GM23248 (cell line): ENCODE results near the gene GCC1. TPM values are rescaled to one million over a fixed set of nuclear protein-coding genes. Genes with fewer than 3 reads are reported as not detected.
A peak's percentile ranks its signal among the peaks of the same experiment; 100 is the strongest.
"Not testable (repeated sequence)": the region's sequence is repeated elsewhere in the genome, so short reads cannot be mapped to it uniquely, and the experiment has no call there.

ENCODE experiments used
- DNase-seq: peaks from one replicate; pipeline ENCODE4 v3.0.0-alpha.2; 2015
- H2AFZ ChIP-seq: fragments of 200-600 bp; sonication (generic); 2 replicates; pipeline ENCODE4 v1.6.1; 2016; ENCODE audit warnings: antibody characterized with exemption
- H3F3A ChIP-seq: fragments of 200-600 bp; sonication (generic); 2 replicates; pipeline ENCODE4 v1.6.1; 2016; ENCODE audit warnings: mild to moderate bottlenecking, antibody characterized with exemption, mixed run types; ENCODE audit not compliant: insufficient read depth
- H3K27ac ChIP-seq: fragments of 200-600 bp; sonication (generic); 2 replicates; pipeline ENCODE4 v1.5.1; 2016; ENCODE audit warnings: mild to moderate bottlenecking
- H3K27me3 ChIP-seq: fragments of 200-600 bp; sonication (generic); replicated peaks from 2 replicates; pipeline ENCODE4 v1.6.1; 2016; ENCODE audit warnings: mild to moderate bottlenecking; ENCODE audit not compliant: insufficient read depth
- H3K36me3 ChIP-seq: fragments of 200-600 bp; sonication (generic); 2 replicates; pipeline ENCODE4 v1.6.1; 2016; ENCODE audit warnings: low read depth, mild to moderate bottlenecking
- H3K4me1 ChIP-seq: fragments of 200-600 bp; sonication (generic); 2 replicates; pipeline ENCODE4 v1.6.1; 2016; ENCODE audit warnings: mild to moderate bottlenecking; ENCODE audit not compliant: insufficient read depth
- H3K4me2 ChIP-seq: fragments of 200-600 bp; sonication (generic); one replicate; pipeline ENCODE4 v1.6.1; 2016; ENCODE audit warnings: mild to moderate bottlenecking; ENCODE audit not compliant: unreplicated experiment
- H3K4me3 ChIP-seq: fragments of 200-600 bp; sonication (generic); 2 replicates; pipeline ENCODE4 v1.5.1; 2016; ENCODE audit warnings: mild to moderate bottlenecking
- H3K79me2 ChIP-seq: fragments of 200-600 bp; sonication (generic); 2 replicates; pipeline ENCODE4 v1.6.1; 2016; ENCODE audit warnings: mild to moderate bottlenecking; ENCODE audit not compliant: insufficient read depth
- H3K9ac ChIP-seq: fragments of 200-600 bp; sonication (generic); 2 replicates; pipeline ENCODE4 v1.6.1; 2016; ENCODE audit warnings: mild to moderate bottlenecking
- H3K9me2 ChIP-seq: fragments of 200-600 bp; sonication (generic); 2 replicates; pipeline ENCODE4 v1.6.1; 2016; ENCODE audit warnings: mixed run types, mild to moderate bottlenecking, moderate library complexity; ENCODE audit not compliant: insufficient read depth
- H3K9me3 ChIP-seq: fragments of 200-600 bp; sonication (generic); one replicate; pipeline ENCODE4 v1.6.1; 2017; ENCODE audit warnings: low read depth
- H4K20me1 ChIP-seq: fragments of 200-600 bp; sonication (generic); 2 replicates; pipeline ENCODE4 v1.6.0; 2016; ENCODE audit not compliant: insufficient read depth
- EZH2 ChIP-seq: fragments of 200-600 bp; sonication (generic); IDR thresholded peaks from 2 replicates; pipeline ENCODE4 v1.6.1; 2018; ENCODE audit warnings: antibody characterized with exemption, mild to moderate bottlenecking; ENCODE audit not compliant: insufficient read depth, poor library complexity, severe bottlenecking
- EZH2phosphoT487 ChIP-seq: fragments of 200-600 bp; sonication (generic); IDR thresholded peaks from 2 replicates; pipeline ENCODE4 v1.6.1; 2018; ENCODE audit warnings: antibody characterized with exemption, moderate library complexity, mild to moderate bottlenecking, low read depth; ENCODE audit not compliant: insufficient read depth
- WGBS, 2 experiments: methylation state at CpG; one replicate each; pipeline ENCODE4 v1.1.6; 2015 to 2017; ENCODE audit warnings: low lambda C conversion rate in 2 of 2, low coverage in 1 of 2; ENCODE audit errors: missing lambda C conversion rate in 2 of 2; 5-methylcytosine and 5-hydroxymethylcytosine counted together
- in situ Hi-C: fragments of 300-500 bp; cut with MboI; formaldehyde crosslinking; loops from 2 replicates; pipeline ENCODE4 v1.15.0; 2020
- polyA plus RNA-seq: library from polyadenylated mRNA; unstranded; fragments of >200 nt; fragmentation: Nextera tagmentation; extraction: Ambion mirVana; gene quantifications from 2 replicates; pipeline ENCODE4 v1.2.1, GENCODE V29; 2016
- total RNA-seq: library from RNA; depleted of rRNA; stranded (reverse); fragments of >200 nt; shearing (Covaris generic); gene quantifications from 2 replicates; pipeline ENCODE4 v1.2.3, GENCODE V29; 2014

GCC1 gene
- total and polyA plus RNA-seq, 2 experiments from 2014 or later = 13.8 to 17.9 TPM

DNA sequence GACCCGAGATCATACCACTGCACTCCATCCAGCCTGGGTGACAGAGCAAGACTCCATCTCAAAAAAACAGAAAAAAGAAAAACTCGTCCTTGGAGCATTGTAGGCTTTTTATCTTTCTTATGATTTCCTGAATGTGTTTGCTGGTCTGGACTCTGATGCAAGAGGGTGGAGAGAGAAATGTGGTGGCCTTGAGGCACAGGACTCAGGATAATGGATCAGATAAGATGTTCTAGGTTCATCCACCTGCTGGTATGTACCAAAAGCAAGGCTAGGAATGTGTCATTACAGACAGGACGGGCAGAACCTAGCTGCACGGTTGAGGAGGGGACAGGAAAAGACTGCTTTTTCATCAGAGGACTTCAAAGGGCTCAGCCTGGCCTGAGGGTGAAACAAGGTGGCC, 33.5 kb downstream of the GCC1 start:
- Histone ChIP-seq H3K27ac (no peak overlapping the region), H3F3A (no peaks in the 10 kb centered on the region), H3K4me1 (no peaks in the 10 kb centered on the region), H3K4me3 (no peak overlapping the region), H3K36me3 (no peaks in the 10 kb centered on the region), H4K20me1 (no peaks in the 10 kb centered on the region), H2AFZ (no peak overlapping the region), H3K9me2 (no peaks in the 10 kb centered on the region), H3K9me3 (no peaks in the 10 kb centered on the region), H3K4me2 (no peak overlapping the region), H3K9ac (no peak overlapping the region), H3K79me2 (no peaks in the 10 kb centered on the region), H3K27me3 (no peaks in the 10 kb centered on the region)
- TF ChIP-seq EZH2 = no peak
- TF ChIP-seq EZH2phosphoT487 = no peak
- no peak for DNase-seq
- in situ Hi-C loops = no loop called here
- WGBS, 2 experiments = 24 to 25% methylated on average over 4 of the region's 4 CpGs

DNA sequence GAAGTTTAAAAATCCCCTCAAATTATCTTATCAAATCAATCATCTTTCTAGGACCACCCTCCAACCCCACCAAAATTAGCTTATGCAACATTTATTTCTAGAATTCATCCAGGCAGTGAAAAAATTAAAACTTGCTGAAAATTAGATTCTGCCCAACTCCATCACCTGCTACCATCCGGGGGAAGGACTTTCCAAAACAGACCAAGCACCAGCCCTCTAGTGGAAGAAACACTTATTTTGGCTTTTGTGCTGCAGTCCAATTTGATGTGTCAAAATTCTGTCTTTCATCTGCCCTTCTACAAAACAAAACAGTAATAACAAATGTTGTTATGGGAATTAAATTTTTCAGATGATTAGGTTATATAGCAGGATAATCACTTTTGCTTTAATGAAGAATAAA, 35.1 kb downstream of the GCC1 start:
- Histone ChIP-seq H3K27ac (no peak overlapping the region), H2AFZ (no peak overlapping the region), H3K79me2 (no peaks in the 10 kb centered on the region), H3K36me3 (no peaks in the 10 kb centered on the region), H3K9me3 (no peaks in the 10 kb centered on the region), H3K4me3 (no peak overlapping the region), H3K4me2 (no peak overlapping the region), H3K4me1 (no peaks in the 10 kb centered on the region), H3K27me3 (no peaks in the 10 kb centered on the region), H3K9ac (no peak overlapping the region), H3K9me2 (no peaks in the 10 kb centered on the region), H3F3A (no peaks in the 10 kb centered on the region), H4K20me1 (no peaks in the 10 kb centered on the region)
- WGBS, 2 experiments = 28 to 53% methylated on average over 1 of the region's 1 CpG
- in situ Hi-C loops = no loop called here
- TF ChIP-seq EZH2phosphoT487 = no peak
- no peak for TF ChIP-seq EZH2
- peak; percentile 12 for DNase-seq

DNA sequence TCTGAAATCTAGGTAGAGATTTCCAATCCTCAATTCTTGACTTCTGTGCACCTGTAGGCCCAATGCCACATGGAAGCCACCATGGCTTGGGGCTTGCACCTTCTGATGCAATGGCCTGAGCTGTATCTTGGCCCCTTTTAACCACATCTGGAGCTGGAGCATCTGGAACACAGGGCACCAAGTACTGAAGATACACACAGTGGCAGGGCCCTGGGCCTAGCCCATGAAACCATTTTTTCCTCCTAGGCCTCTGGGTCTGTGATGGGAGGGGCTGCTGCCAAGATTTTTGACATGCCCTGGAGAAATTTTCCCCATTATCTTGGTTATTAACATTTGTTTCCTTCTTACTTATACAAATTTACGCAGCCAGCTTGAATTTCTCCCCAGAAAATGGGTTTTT, 39.1 kb downstream of the GCC1 start:
- Histone ChIP-seq H3K9ac (no peak overlapping the region), H3K4me3 (no peak overlapping the region), H3K27me3 (no peaks in the 10 kb centered on the region), H3K27ac (no peak overlapping the region), H3K4me2 (no peak overlapping the region), H3K4me1 (no peaks in the 10 kb centered on the region), H3K36me3 (no peaks in the 10 kb centered on the region), H3K9me3 (no peaks in the 10 kb centered on the region), H2AFZ (no peak overlapping the region), H3F3A (no peaks in the 10 kb centered on the region), H3K79me2 (no peaks in the 10 kb centered on the region), H3K9me2 (no peaks in the 10 kb centered on the region), H4K20me1 (no peaks in the 10 kb centered on the region)
- WGBS, 2 experiments = 21 to 33% methylated on average over 1 of the region's 1 CpG
- no peak for DNase-seq
- in situ Hi-C loops = no loop called here
- TF ChIP-seq EZH2 (no peak), EZH2phosphoT487 (no peak)

DNA sequence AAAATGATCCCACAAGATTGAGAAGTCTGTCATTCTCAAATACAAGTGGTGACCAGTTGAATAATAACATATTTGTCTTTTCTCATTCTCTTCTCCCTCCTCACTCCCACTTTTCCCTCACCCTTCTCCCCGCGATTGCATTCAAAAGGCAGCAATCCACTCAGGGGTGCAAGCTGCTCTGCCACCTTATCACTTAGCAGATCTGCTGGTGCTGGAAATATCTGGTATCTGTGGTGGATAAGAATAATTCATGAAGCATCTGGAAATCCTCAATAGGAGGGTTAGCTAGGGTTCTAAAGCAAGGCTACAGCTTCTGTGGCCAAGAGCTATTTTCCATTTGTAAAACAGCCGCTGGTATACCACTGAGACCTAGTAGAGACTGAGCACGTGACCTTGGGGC, 43.8 kb downstream of the GCC1 start:
- Histone ChIP-seq H4K20me1 (no peaks in the 10 kb centered on the region), H3K4me3 (no peak overlapping the region), H3K4me1 (no peaks in the 10 kb centered on the region), H3K27ac (no peak overlapping the region), H3K4me2 (no peak overlapping the region), H3K36me3 (no peaks in the 10 kb centered on the region), H3K79me2 (no peaks in the 10 kb centered on the region), H3K9ac (no peak overlapping the region), H3K9me3 (no peaks in the 10 kb centered on the region), H3K27me3 (peaks cover 31% of the 10 kb centered on the region), H2AFZ (no peak overlapping the region), H3K9me2 (no peaks in the 10 kb centered on the region), H3F3A (no peaks in the 10 kb centered on the region)
- in situ Hi-C loops = no loop called here
- TF ChIP-seq EZH2phosphoT487 = no peak
- no peak for TF ChIP-seq EZH2
- DNase-seq = no peak
- WGBS, 2 experiments = 24 to 27% methylated on average over 4 of the region's 4 CpGs

DNA sequence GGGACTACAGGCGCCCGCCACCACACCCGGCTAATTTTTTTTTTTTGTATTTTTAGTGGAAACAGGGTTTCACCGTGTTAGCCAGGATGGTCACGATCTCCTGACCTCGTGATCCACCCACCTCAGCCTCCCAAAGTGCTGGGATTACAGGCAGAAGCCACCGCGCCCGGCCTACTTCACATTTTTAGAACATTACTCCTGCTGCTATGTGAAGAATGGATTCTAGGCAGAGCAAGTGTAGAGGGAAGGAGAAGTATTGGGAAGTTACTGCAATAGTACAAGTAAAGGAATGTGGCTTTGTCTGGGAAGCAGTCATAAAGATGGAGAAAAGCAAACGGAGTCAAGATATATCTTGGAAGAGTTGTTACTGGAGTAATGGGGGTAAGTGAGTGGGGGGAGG, 44.9 kb downstream of the GCC1 start:
- H3K4me3 ChIP-seq, H3K9me3 ChIP-seq, H3K4me1 ChIP-seq, H3K9ac ChIP-seq, H3F3A ChIP-seq, H3K27ac ChIP-seq, H3K36me3 ChIP-seq, H3K4me2 ChIP-seq, H4K20me1 ChIP-seq, in situ Hi-C loops, H3K79me2 ChIP-seq, H3K9me2 ChIP-seq, H2AFZ ChIP-seq, DNase-seq: not testable (repeated sequence)
- WGBS, 2 experiments = 63 to 67% methylated on average over 10 of the region's 10 CpGs
- H3K27me3 ChIP-seq = peaks cover 42% of the 10 kb centered on the region
